HG03342 (cell line): ENCODE measurements around the gene ZNF407.

ENCODE experiments used
- ATAC-seq: cut with Tn5 transposase; IDR thresholded peaks from one replicate; pipeline ENCODE4 v1.9.1; 2021; ENCODE audit warnings: mild to moderate bottlenecking, moderate library complexity; ENCODE audit not compliant: unreplicated experiment

The ZNF407 gene

GRCh38 chr18:74718312-74718711, 120.6 kb downstream of the ZNF407 start:
- no peak for ATAC-seq

GRCh38 chr18:74722237-74722636, 124.6 kb downstream of the ZNF407 start:
- ATAC-seq = no peak

- ATAC-seq = no peak
Measured at GRCh38 chr18:74724186-74724585, 126.5 kb downstream of the ZNF407 start.

GRCh38 chr18:74725690-74726089, 128.0 kb downstream of the ZNF407 start:
- no peak for ATAC-seq

GRCh38 chr18:74728586-74728985, 130.9 kb downstream of the ZNF407 start:
- ATAC-seq = no peak

GRCh38 chr18:74731097-74731496, 133.4 kb downstream of the ZNF407 start:
- no peak for ATAC-seq

GRCh38 chr18:74732380-74732779, 134.7 kb downstream of the ZNF407 start:
- no peak for ATAC-seq

- no peak for ATAC-seq
Measured at GRCh38 chr18:74733598-74733997, 135.9 kb downstream of the ZNF407 start.

GRCh38 chr18:74734013-74734444, 136.4 kb downstream of the ZNF407 start:
- ATAC-seq = no peak

GRCh38 chr18:74739926-74740325, 142.3 kb downstream of the ZNF407 start:
- ATAC-seq = no peak

- ATAC-seq = no peak
Measured at GRCh38 chr18:74742573-74743243, 145.0 kb downstream of the ZNF407 start.

- no peak for ATAC-seq
Measured at GRCh38 chr18:74745633-74746403, 148.1 kb downstream of the ZNF407 start.

GRCh38 chr18:74748809-74749208, 151.1 kb downstream of the ZNF407 start:
- ATAC-seq = no peak

- ATAC-seq = no peak
Measured at GRCh38 chr18:74758995-74759394, 161.3 kb downstream of the ZNF407 start.

- no peak for ATAC-seq
Measured at GRCh38 chr18:74760026-74760425, 162.4 kb downstream of the ZNF407 start.

- no peak for ATAC-seq
Measured at GRCh38 chr18:74760436-74760835, 162.8 kb downstream of the ZNF407 start.

- ATAC-seq = no peak
Measured at GRCh38 chr18:74766251-74766650, 168.6 kb downstream of the ZNF407 start.

- ATAC-seq = no peak
Measured at GRCh38 chr18:74768096-74768495, 170.4 kb downstream of the ZNF407 start.

GRCh38 chr18:74773171-74773624, 175.5 kb downstream of the ZNF407 start:
- peak; percentile 86 for ATAC-seq

- no peak for ATAC-seq
Measured at GRCh38 chr18:74774486-74774885, 176.8 kb downstream of the ZNF407 start.

- ATAC-seq = no peak
Measured at GRCh38 chr18:74775239-74775638, 177.6 kb downstream of the ZNF407 start.

GRCh38 chr18:74778191-74778847, 180.6 kb downstream of the ZNF407 start:
- ATAC-seq = no peak
